K562 (cell line): Measurements from ENCODE around the gene FOSL2.

Source experiments
- ERF ChIP-seq: fragments of 450-650 bp; formaldehyde crosslinking; IDR thresholded peaks from 2 replicates; pipeline ENCODE4 v1.4.0; 2020; ENCODE audit warnings: mild to moderate bottlenecking, mixed read lengths
- FOXA1 ChIP-seq: fragments of 450-650 bp; IDR thresholded peaks from 2 replicates; pipeline ENCODE4 v1.6.1; 2016; ENCODE audit warnings: mild to moderate bottlenecking, borderline replicate concordance
- GABPB1 ChIP-seq: sonication (generic); formaldehyde crosslinking; IDR thresholded peaks from 2 replicates; pipeline ENCODE4 v1.8.0; 2022; ENCODE audit warnings: mild to moderate bottlenecking, missing genetic modification reagents
- NFRKB ChIP-seq: fragments of 450-650 bp; IDR thresholded peaks from 2 replicates; pipeline ENCODE4 v1.6.1; 2016; ENCODE audit warnings: low read depth
- RBBP5 ChIP-seq: fragments of 200-600 bp; sonication (generic); IDR thresholded peaks from 2 replicates; pipeline ENCODE4 v1.6.1; 2012; ENCODE audit warnings: borderline replicate concordance, mild to moderate bottlenecking, low read length, control low read depth, inconsistent platforms; ENCODE audit not compliant: insufficient read depth, poor library complexity, severe bottlenecking
- SMAD4 ChIP-seq: fragments of 250-450 bp; sonication (Bioruptor Pico); conservative IDR thresholded peaks from 2 replicates; pipeline ENCODE4 v1.8.0; 2021; ENCODE audit warnings: inconsistent platforms, mild to moderate bottlenecking, moderate library complexity

DNA sequence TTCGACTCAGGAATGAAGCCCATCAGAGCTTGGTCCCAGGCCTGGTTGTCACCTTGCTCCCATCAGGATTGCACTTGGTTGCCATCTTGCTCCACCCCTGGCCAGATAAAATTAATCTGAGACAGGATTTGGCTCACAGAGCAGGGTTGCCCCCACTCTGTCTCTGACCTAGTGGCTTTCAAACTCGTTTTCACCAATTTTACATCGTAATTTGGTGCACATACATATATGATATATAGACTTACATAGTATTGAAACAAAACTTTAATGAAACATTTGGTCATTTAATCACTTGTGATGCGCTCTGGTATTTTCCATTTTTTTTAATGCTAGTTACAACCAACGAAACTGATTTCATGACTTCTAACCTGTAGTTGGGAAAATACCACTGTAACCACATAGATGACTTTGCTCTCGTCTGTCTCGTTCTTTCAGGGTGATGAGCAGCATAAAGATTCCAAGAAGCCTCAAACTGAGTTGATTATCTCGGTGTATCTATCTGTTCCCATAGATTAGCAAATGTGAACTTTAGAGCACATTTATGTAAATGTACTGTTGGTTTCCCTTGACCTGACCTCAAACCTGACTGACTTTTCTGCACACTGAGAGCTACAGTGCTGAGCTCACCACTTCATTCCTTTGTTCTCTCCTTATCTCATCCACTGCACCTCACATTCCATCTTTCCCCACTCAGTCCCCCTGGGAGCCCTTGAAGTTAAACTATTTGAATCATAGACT lies 72.7 kb downstream of the FOSL2 start:
- TF ChIP-seq SMAD4 (CRISPR knock-in tag) (no peak), ERF (CRISPR knock-in tag) (no peak), RBBP5 (no peak), NFRKB (no peak), GABPB1 (no peak), FOXA1 (no peak)
